Measurements from ENCODE around the gene HFM1.
"Not testable (repeated sequence)": the region's sequence is repeated elsewhere in the genome, so short reads cannot be mapped to it uniquely, and the experiment has no call there.

HFM1 gene

DNA sequence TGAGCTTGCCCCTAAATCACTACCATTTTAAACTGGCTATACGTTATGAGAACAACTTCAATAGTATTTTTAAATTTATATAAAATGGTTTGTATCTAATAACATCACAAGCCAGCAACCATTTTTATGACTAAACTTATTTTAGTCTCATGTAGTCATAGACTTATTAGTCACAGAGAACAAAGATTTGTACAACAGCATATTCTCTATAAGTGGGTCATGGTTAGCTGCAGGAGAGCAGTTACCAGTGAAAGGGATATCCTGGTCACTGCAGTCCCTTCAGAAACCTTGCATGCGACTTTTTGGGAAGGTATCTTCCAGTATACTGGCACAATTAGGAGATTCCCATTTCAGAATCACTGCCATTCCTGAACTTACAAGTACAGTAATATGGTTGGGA is 90.0 kb downstream of the HFM1 start:
- no peaks in the 10 kb centered on the region for H3K79me2 ChIP-seq (ENCODE audit: control insufficient read depth, insufficient read depth, low read length)
- no peak overlapping the region for H3K9ac ChIP-seq (ENCODE audit: low read length)
- H4K5ac ChIP-seq (ENCODE audit: low read length) = no peak overlapping the region
- no peaks in the 10 kb centered on the region for H3K4me1 ChIP-seq (ENCODE audit: control insufficient read depth, low read depth, low read length)
- H3K79me1 ChIP-seq (ENCODE audit: low read length) = no peaks in the 10 kb centered on the region
- no peaks in the 10 kb centered on the region for H3K36me3 ChIP-seq (ENCODE audit: control insufficient read depth, insufficient read depth, low read length)
- no peak overlapping the region for H3K4me2 ChIP-seq (ENCODE audit: low read length)
- no peak for DNase-seq
- no peak overlapping the region for H2BK15ac ChIP-seq (replicated peaks; ENCODE audit: low read depth)
- no peaks in the 10 kb centered on the region for H3K27me3 ChIP-seq (ENCODE audit: insufficient read depth, low read length, poor library complexity)
- no CpG with 5 or more reads among the region's 2 CpGs for WGBS (ENCODE audit: extremely low coverage, insufficient coverage, low lambda C conversion rate)
- no peak overlapping the region for H2BK5ac ChIP-seq (ENCODE audit: low read length)
- H3K4ac ChIP-seq (ENCODE audit: low read depth, low read length) = no peak overlapping the region
- H2BK120ac ChIP-seq (ENCODE audit: low read depth, low read length) = no peak overlapping the region
- no peak overlapping the region for H3K4me3 ChIP-seq (ENCODE audit: low read length)
- H3K23ac ChIP-seq (ENCODE audit: low read length) = no peak overlapping the region
- no peak overlapping the region for H3K56ac ChIP-seq (ENCODE audit: low read length)
- no peak overlapping the region for H2AK5ac ChIP-seq (ENCODE audit: low read length)
- H3K27ac ChIP-seq (ENCODE audit: low read depth, low read length) = no peak overlapping the region
- no peak overlapping the region for H4K8ac ChIP-seq (ENCODE audit: low read depth, low read length)
- no peak overlapping the region for H3K18ac ChIP-seq (ENCODE audit: low read length)

DNA sequence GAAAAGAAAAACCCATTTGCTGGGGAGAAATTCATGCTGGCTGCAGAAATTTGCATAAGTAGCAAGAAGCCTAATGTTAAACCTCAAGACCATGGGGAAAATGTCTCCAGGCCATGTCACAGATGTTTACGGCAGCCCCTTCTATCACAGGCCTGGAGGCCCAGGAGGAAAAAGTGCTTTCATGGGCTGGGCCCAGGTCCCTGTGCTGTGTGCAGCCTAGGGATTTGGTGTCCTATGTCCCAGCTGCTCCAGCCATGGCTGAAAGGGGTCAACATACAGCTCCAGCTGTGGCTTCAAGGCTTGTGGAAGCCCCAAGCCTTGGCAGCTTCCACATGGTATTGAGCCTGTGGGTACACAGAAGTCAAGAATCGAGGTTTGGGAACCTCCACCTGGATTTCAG is 93.0 kb downstream of the HFM1 start:
- H3K4me1 ChIP-seq (ENCODE audit: control insufficient read depth, low read depth, low read length) = no peaks in the 10 kb centered on the region
- H3K9ac ChIP-seq (ENCODE audit: low read length) = no peak overlapping the region
- no peaks in the 10 kb centered on the region for H3K79me2 ChIP-seq (ENCODE audit: control insufficient read depth, insufficient read depth, low read length)
- H2AK5ac ChIP-seq (ENCODE audit: low read length) = no peak overlapping the region
- no peak overlapping the region for H3K4me3 ChIP-seq (ENCODE audit: low read length)
- H3K56ac ChIP-seq (ENCODE audit: low read length) = no peak overlapping the region
- no peak overlapping the region for H4K8ac ChIP-seq (ENCODE audit: low read depth, low read length)
- H3K79me1 ChIP-seq (ENCODE audit: low read length) = no peaks in the 10 kb centered on the region
- no peak overlapping the region for H2BK120ac ChIP-seq (ENCODE audit: low read depth, low read length)
- no CpG with 5 or more reads among the region's 2 CpGs for WGBS (ENCODE audit: extremely low coverage, insufficient coverage, low lambda C conversion rate)
- H3K36me3 ChIP-seq (ENCODE audit: control insufficient read depth, insufficient read depth, low read length) = no peaks in the 10 kb centered on the region
- DNase-seq = no peak
- H3K4ac ChIP-seq (ENCODE audit: low read depth, low read length) = no peak overlapping the region
- H3K18ac ChIP-seq (ENCODE audit: low read length) = no peak overlapping the region
- no peaks in the 10 kb centered on the region for H3K27me3 ChIP-seq (ENCODE audit: insufficient read depth, low read length, poor library complexity)
- H2BK5ac ChIP-seq (ENCODE audit: low read length) = no peak overlapping the region
- H3K27ac ChIP-seq (ENCODE audit: low read depth, low read length) = no peak overlapping the region
- H3K23ac ChIP-seq (ENCODE audit: low read length) = no peak overlapping the region
- H2BK15ac ChIP-seq (replicated peaks; ENCODE audit: low read depth) = no peak overlapping the region
- H3K4me2 ChIP-seq (ENCODE audit: low read length) = no peak overlapping the region
- no peak overlapping the region for H4K5ac ChIP-seq (ENCODE audit: low read length)

DNA sequence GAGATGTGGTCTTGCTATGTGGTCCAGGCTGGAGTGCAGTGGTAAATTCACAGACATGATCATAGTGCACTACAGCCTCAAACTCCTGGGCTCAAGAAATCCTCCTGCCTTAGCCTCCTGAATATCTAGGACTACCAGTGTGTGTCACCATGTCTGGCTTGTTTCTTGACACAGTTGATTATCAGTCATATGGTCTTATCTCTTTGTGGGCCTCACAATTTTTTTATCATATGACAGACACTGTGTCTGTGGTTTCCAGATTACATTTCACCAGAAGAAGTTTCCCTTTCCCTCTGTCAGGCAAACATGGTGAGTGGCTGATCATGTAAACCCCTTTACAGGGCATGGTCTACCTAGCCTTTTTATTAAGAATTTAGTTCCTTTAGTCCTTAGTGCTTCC is 96.1 kb downstream of the HFM1 start:
- Histone ChIP-seq H3K27me3 (ENCODE audit: insufficient read depth, low read length, poor library complexity) (no peaks in the 10 kb centered on the region), H3K18ac (ENCODE audit: low read length) (no peak overlapping the region), H4K5ac (ENCODE audit: low read length) (no peak overlapping the region), H3K23ac (ENCODE audit: low read length) (no peak overlapping the region), H2AK5ac (ENCODE audit: low read length) (no peak overlapping the region), H3K4ac (ENCODE audit: low read depth, low read length) (no peak overlapping the region), H2BK15ac (replicated peaks; ENCODE audit: low read depth) (no peak overlapping the region), H3K9ac (ENCODE audit: low read length) (no peak overlapping the region), H2BK5ac (ENCODE audit: low read length) (no peak overlapping the region), H3K79me1 (ENCODE audit: low read length) (no peaks in the 10 kb centered on the region), H3K4me2 (ENCODE audit: low read length) (no peak overlapping the region), H3K36me3 (ENCODE audit: control insufficient read depth, insufficient read depth, low read length) (no peaks in the 10 kb centered on the region), H4K8ac (ENCODE audit: low read depth, low read length) (no peak overlapping the region), H3K56ac (ENCODE audit: low read length) (no peak overlapping the region), H3K79me2 (ENCODE audit: control insufficient read depth, insufficient read depth, low read length) (no peaks in the 10 kb centered on the region), H3K27ac (ENCODE audit: low read depth, low read length) (no peak overlapping the region), H3K4me1 (ENCODE audit: control insufficient read depth, low read depth, low read length) (no peaks in the 10 kb centered on the region), H3K4me3 (ENCODE audit: low read length) (no peak overlapping the region), H2BK120ac (ENCODE audit: low read depth, low read length) (no peak overlapping the region)
- no peak for DNase-seq

DNA sequence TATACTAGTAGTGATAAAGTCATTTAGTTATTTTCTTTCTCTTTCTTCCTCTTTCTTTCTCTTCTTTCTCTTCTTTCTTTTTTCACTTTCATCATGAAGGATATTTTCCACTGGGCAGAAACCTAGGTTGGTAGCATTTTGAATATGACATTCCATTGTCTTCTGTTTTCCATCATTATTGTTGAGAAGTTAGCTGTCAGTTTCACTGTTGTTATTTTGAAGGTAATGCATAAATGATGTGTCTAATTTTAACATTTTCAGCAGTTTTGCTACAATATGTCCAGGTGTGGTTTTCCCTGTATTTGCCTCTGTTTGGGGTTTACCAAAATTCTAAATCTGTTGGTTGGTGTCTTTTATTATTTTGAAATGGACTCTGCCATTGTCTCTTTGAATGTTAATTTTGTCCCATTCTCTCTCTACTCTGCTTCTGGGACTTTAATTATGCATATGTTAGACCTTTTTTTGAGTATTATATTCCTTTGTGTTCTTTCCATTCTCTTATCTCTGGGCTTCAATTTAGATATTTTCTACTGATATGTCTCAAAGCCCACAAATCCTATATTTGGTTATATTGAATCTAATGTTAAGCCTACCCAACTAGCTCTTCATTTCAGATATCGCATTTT is 96.7 kb downstream of the HFM1 start:
- H3K4me1 ChIP-seq (ENCODE audit: control insufficient read depth, low read depth, low read length) = no peaks in the 10 kb centered on the region
- no peak overlapping the region for H3K4me3 ChIP-seq (ENCODE audit: low read length)
- H3K23ac ChIP-seq (ENCODE audit: low read length) = no peak overlapping the region
- no peak overlapping the region for H3K18ac ChIP-seq (ENCODE audit: low read length)
- no peak overlapping the region for H2BK5ac ChIP-seq (ENCODE audit: low read length)
- H3K4me2 ChIP-seq (ENCODE audit: low read length) = no peak overlapping the region
- no CpG with 5 or more reads among the region's 1 CpG for WGBS (ENCODE audit: extremely low coverage, insufficient coverage, low lambda C conversion rate)
- H3K27me3 ChIP-seq (ENCODE audit: insufficient read depth, low read length, poor library complexity) = no peaks in the 10 kb centered on the region
- H3K79me2 ChIP-seq (ENCODE audit: control insufficient read depth, insufficient read depth, low read length) = no peaks in the 10 kb centered on the region
- H3K56ac ChIP-seq (ENCODE audit: low read length) = no peak overlapping the region
- no peak overlapping the region for H3K4ac ChIP-seq (ENCODE audit: low read depth, low read length)
- no peak overlapping the region for H2AK5ac ChIP-seq (ENCODE audit: low read length)
- no peak overlapping the region for H3K9ac ChIP-seq (ENCODE audit: low read length)
- no peak overlapping the region for H4K5ac ChIP-seq (ENCODE audit: low read length)
- no peak for DNase-seq
- no peak overlapping the region for H3K27ac ChIP-seq (ENCODE audit: low read depth, low read length)
- H2BK120ac ChIP-seq (ENCODE audit: low read depth, low read length) = no peak overlapping the region
- H3K36me3 ChIP-seq (ENCODE audit: control insufficient read depth, insufficient read depth, low read length) = no peaks in the 10 kb centered on the region
- no peak overlapping the region for H2BK15ac ChIP-seq (replicated peaks; ENCODE audit: low read depth)
- H3K79me1 ChIP-seq (ENCODE audit: low read length) = no peaks in the 10 kb centered on the region
- no peak overlapping the region for H4K8ac ChIP-seq (ENCODE audit: low read depth, low read length)

DNA sequence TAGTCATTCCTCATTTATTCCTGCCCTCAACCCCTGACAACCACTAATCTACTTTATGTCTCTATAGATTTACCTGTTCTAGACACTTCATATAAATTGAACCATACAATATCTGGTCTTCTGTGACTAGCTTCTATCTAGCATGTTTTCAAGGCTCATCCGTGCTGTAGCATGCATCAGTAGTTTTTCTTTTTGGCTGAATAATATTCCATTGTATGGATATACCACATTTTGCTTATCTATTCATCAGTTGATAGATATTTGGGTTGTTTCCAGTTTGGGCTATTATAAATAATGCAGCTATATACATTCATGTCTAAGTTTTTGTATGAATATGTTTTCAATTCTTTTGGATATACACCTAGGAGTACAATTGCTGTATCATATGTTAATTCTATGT is 101.5 kb downstream of the HFM1 start:
- Histone ChIP-seq H3K4me3 (ENCODE audit: low read length) (no peak overlapping the region), H3K56ac (ENCODE audit: low read length) (no peak overlapping the region), H3K4ac (ENCODE audit: low read depth, low read length) (no peak overlapping the region), H3K27ac (ENCODE audit: low read depth, low read length) (no peak overlapping the region), H3K79me1 (ENCODE audit: low read length) (no peaks in the 10 kb centered on the region), H2BK120ac (ENCODE audit: low read depth, low read length) (no peak overlapping the region), H4K5ac (ENCODE audit: low read length) (no peak overlapping the region), H2BK5ac (ENCODE audit: low read length) (no peak overlapping the region), H4K8ac (ENCODE audit: low read depth, low read length) (no peak overlapping the region), H3K4me1 (ENCODE audit: control insufficient read depth, low read depth, low read length) (no peaks in the 10 kb centered on the region), H3K18ac (ENCODE audit: low read length) (no peak overlapping the region), H3K23ac (ENCODE audit: low read length) (no peak overlapping the region), H2BK15ac (replicated peaks; ENCODE audit: low read depth) (no peak overlapping the region), H2AK5ac (ENCODE audit: low read length) (no peak overlapping the region), H3K27me3 (ENCODE audit: insufficient read depth, low read length, poor library complexity) (no peaks in the 10 kb centered on the region), H3K9ac (ENCODE audit: low read length) (no peak overlapping the region), H3K4me2 (ENCODE audit: low read length) (no peak overlapping the region), H3K79me2 (ENCODE audit: control insufficient read depth, insufficient read depth, low read length) (no peaks in the 10 kb centered on the region), H3K36me3 (ENCODE audit: control insufficient read depth, insufficient read depth, low read length) (no peaks in the 10 kb centered on the region)
- no peak for DNase-seq
- WGBS (ENCODE audit: extremely low coverage, insufficient coverage, low lambda C conversion rate) = no CpG with 5 or more reads among the region's 1 CpG

DNA sequence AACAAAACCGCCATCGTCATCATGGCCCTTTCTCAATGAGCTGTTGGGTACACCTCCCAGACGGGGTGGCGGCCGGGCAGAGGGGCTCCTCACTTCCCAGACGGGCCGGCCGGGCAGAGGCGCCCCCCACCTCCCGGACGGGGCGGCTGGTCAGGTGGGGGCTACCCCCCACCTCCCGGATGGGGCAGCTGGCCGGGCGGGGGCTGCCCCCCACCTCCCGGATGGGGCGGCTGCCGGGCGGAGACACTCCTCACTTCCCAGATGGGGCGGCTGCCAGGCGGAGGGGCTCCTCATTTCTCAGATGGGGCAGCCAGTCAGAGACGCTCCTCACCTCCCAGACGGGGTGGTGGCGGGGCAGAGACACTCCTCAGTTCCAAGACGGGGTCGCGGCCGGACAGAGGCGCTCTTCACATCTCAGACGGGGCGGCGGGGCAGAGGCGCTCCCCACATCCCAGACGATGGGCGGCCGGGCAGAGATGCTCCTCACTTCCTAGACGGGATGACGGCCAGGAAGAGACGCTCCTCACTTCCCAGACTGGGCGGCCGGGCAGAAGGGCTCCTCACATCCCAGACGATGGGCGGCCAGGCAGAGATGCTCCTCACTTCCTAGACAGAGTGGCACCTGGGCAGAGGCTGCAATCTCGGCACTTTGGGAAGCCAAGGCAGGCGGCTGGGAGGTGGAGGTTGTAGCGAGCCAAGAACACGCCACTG is 115.6 kb downstream of the HFM1 start:
- H3K18ac ChIP-seq (ENCODE audit: low read length); H2BK15ac ChIP-seq (replicated peaks; ENCODE audit: low read depth); H3K23ac ChIP-seq (ENCODE audit: low read length); H4K5ac ChIP-seq (ENCODE audit: low read length); H2BK5ac ChIP-seq (ENCODE audit: low read length); H2AK5ac ChIP-seq (ENCODE audit: low read length); H2BK120ac ChIP-seq (ENCODE audit: low read depth, low read length); H3K4ac ChIP-seq (ENCODE audit: low read depth, low read length); H3K9ac ChIP-seq (ENCODE audit: low read length); H3K79me1 ChIP-seq (ENCODE audit: low read length); H3K36me3 ChIP-seq (ENCODE audit: control insufficient read depth, insufficient read depth, low read length); H3K4me3 ChIP-seq (ENCODE audit: low read length); H4K8ac ChIP-seq (ENCODE audit: low read depth, low read length); H3K4me2 ChIP-seq (ENCODE audit: low read length); DNase-seq; H3K4me1 ChIP-seq (ENCODE audit: control insufficient read depth, low read depth, low read length); H3K27ac ChIP-seq (ENCODE audit: low read depth, low read length); H3K79me2 ChIP-seq (ENCODE audit: control insufficient read depth, insufficient read depth, low read length); H3K56ac ChIP-seq (ENCODE audit: low read length); H3K27me3 ChIP-seq (ENCODE audit: insufficient read depth, low read length, poor library complexity): not testable (repeated sequence)
- WGBS (ENCODE audit: extremely low coverage, insufficient coverage, low lambda C conversion rate) = no CpG with 5 or more reads among the region's 47 CpGs

Measured in mesendoderm (in vitro differentiated cells).